K562 (cell line): ENCODE results near the gene ARNT2. TPM values are rescaled to one million over a fixed set of nuclear protein-coding genes. Genes with fewer than 3 reads are reported as not detected.

ENCODE experiments used
- ATAC-seq: fragments of 200-7000 bp; cut with Tn5 transposase; 3 replicates; pipeline ENCODE4 v1.9.1; 2020; ENCODE audit warnings: moderate library complexity
- BruUV-seq: library from RNA; stranded (reverse); fragments of 400-500 nt; replicated peaks from 2 replicates; lab custom pipeline; 2021; lab: Mats Ljungman, UMichigan
- CTCF ChIA-PET: fragments of 300-600 bp; formaldehyde crosslinking; extraction: SDS; loops from one replicate; lab custom pipeline; 2021; ENCODE audit warnings: low intra/inter-chr PET ratio; lab: Yijun Ruan, JAX
- POLR2A ChIA-PET: fragments of 300-600, 350-650 bp; sonication (Branson Sonifier 250); formaldehyde crosslinking; extraction: SDS; loops from one replicate; lab custom pipeline; 2021; ENCODE audit warnings: antibody characterized with exemption, inconsistent platforms; lab: Yijun Ruan, JAX
- DNase-seq, 4 experiments: peaks; one replicate each; pipeline versions ENCODE4 v3.0.0 to v3.0.0-alpha.2; 2011 to 2018; ENCODE audit warnings: low spot score in 3 of 4, mixed read lengths in 3 of 4; ENCODE audit errors: extremely low read depth in 1 of 4
- FAIRE-seq: peaks from 2 replicates; lab custom pipeline; 2011; peaks lifted over from hg19 to GRCh38; lab: Jason Lieb, UNC
- H2AFZ ChIP-seq: 2 replicates; pipeline ENCODE4 v1.6.0; 2011; ENCODE audit warnings: low read depth, low read length, control low read depth, inconsistent platforms
- H3K27ac ChIP-seq: fragments of 200-600 bp; 3 replicates; pipeline ENCODE4 v1.8.0; 2011; ENCODE audit warnings: low read depth, mild to moderate bottlenecking, control low read depth, inconsistent platforms, low read length, moderate library complexity, mixed read lengths; ENCODE audit errors: extremely low read depth
- H3K27me3 ChIP-seq, 2 experiments: fragments of 300-600 bp in 1 of 2; 2 replicates in 1 of 2; 3 replicates in 1 of 2; pipeline versions ENCODE4 v1.6.0 to v1.8.0; 2011; ENCODE audit warnings: inconsistent platforms in 2 of 2, low read length in 2 of 2, mild to moderate bottlenecking in 1 of 2, mixed read lengths in 1 of 2, moderate library complexity in 1 of 2; ENCODE audit not compliant: control insufficient read depth in 2 of 2, insufficient read depth in 2 of 2
- H3K36me3 ChIP-seq: fragments of 300-600 bp; 3 replicates; pipeline ENCODE4 v1.8.0; 2011; ENCODE audit warnings: mild to moderate bottlenecking, low read length, inconsistent platforms; ENCODE audit not compliant: control insufficient read depth, insufficient read depth
- H3K4me1 ChIP-seq, 2 experiments: fragments of 200-600 bp in 1 of 2; replicated peaks in 1 of 2; 2 replicates in 1 of 2; 3 replicates in 1 of 2; pipeline versions ENCODE4 v1.5.1 to v1.8.0; 2011; ENCODE audit warnings: inconsistent platforms in 2 of 2, low read length in 2 of 2, mild to moderate bottlenecking in 1 of 2, mixed read lengths in 1 of 2, moderate library complexity in 1 of 2; ENCODE audit not compliant: control insufficient read depth in 2 of 2, insufficient read depth in 2 of 2
- H3K4me2 ChIP-seq: 2 replicates; pipeline ENCODE4 v1.6.1; 2011; ENCODE audit warnings: low read length, control low read depth, inconsistent platforms, mixed read lengths; ENCODE audit not compliant: insufficient read depth
- H3K4me3 ChIP-seq: fragments of 200-600 bp; sonication (generic), shearing (Covaris generic); 2 replicates; pipeline ENCODE4 v1.5.1; 2016; ENCODE audit warnings: control low read depth, inconsistent platforms
- H3K79me2 ChIP-seq: fragments of 200-600 bp; 3 replicates; pipeline ENCODE4 v1.8.0; 2011; ENCODE audit warnings: low read length, inconsistent platforms; ENCODE audit not compliant: control insufficient read depth, insufficient read depth
- H3K9ac ChIP-seq, 2 experiments: 2 replicates each; pipeline versions ENCODE4 v1.6.0 to v1.6.1; 2011; ENCODE audit warnings: low read depth in 2 of 2, low read length in 2 of 2, control low read depth in 1 of 2, inconsistent platforms in 1 of 2, mild to moderate bottlenecking in 1 of 2, mixed read lengths in 1 of 2; ENCODE audit not compliant: insufficient read depth in 1 of 2
- H3K9me1 ChIP-seq: one replicate; pipeline ENCODE4 v1.6.0; 2011; ENCODE audit warnings: inconsistent platforms, mild to moderate bottlenecking, low read length, moderate library complexity; ENCODE audit not compliant: control insufficient read depth, insufficient read depth
- H3K9me3 ChIP-seq: replicated peaks from 2 replicates; pipeline ENCODE4 v1.5.1; 2011; ENCODE audit warnings: low read depth, low read length, inconsistent platforms; ENCODE audit not compliant: control insufficient read depth, insufficient read depth
- H4K20me1 ChIP-seq: replicated peaks from 2 replicates; pipeline ENCODE4 v1.6.1; 2011; ENCODE audit warnings: low read length, inconsistent platforms, mixed read lengths; ENCODE audit not compliant: control insufficient read depth, insufficient read depth
- E2F6 ChIP-seq, 2 experiments: IDR thresholded peaks; 2 replicates each; pipeline ENCODE4 v1.6.1; 2011; ENCODE audit warnings: borderline replicate concordance in 1 of 2, control low read depth in 1 of 2, low read depth in 1 of 2, low read length in 1 of 2, mild to moderate bottlenecking in 1 of 2, mixed read lengths in 1 of 2, moderate library complexity in 1 of 2; ENCODE audit not compliant: insufficient read depth in 1 of 2, insufficient read length in 1 of 2, poor library complexity in 1 of 2, severe bottlenecking in 1 of 2; ENCODE audit errors: extremely low read depth in 1 of 2
- EHMT2 ChIP-seq: fragments of 450-650 bp; IDR thresholded peaks from 2 replicates; pipeline ENCODE4 v1.6.1; 2018; ENCODE audit warnings: antibody characterized with exemption
- HDAC6 ChIP-seq: IDR thresholded peaks from 2 replicates; pipeline ENCODE4 v1.6.1; 2012; ENCODE audit warnings: low read depth, mild to moderate bottlenecking, control low read depth, inconsistent platforms, low read length, moderate library complexity
- MCM3 ChIP-seq: fragments of 450-650 bp; IDR thresholded peaks from 2 replicates; pipeline ENCODE4 v1.6.1; 2016
- SRSF3 ChIP-seq: fragments of 200-400 bp; formaldehyde crosslinking; IDR thresholded peaks from 2 replicates; pipeline ENCODE4 v1.6.1; 2016; ENCODE audit warnings: mild to moderate bottlenecking, low read length, moderate library complexity; ENCODE audit not compliant: insufficient read depth
- SUPT5H ChIP-seq: fragments of 450-650 bp; IDR thresholded peaks from 2 replicates; pipeline ENCODE4 v1.6.1; 2016
- TRIM28 ChIP-seq: fragments of 450-650 bp; IDR thresholded peaks from 2 replicates; pipeline ENCODE4 v1.6.1; 2017
- in situ Hi-C: fragments of 300-500 bp; cut with MboI; formaldehyde crosslinking; loops from 4 replicates; pipeline ENCODE4 v1.15.0; 2018; ENCODE audit warnings: inconsistent platforms, mixed read lengths
- intact Hi-C: fragments of 100-400 bp; cut with micrococcal nuclease; formaldehyde crosslinking; loops from 2 replicates; pipeline ENCODE4 v1.14.2; 2022
- polyA plus RNA-seq, 8 experiments: library from polyadenylated mRNA; depleted of rRNA in 4 of 8; stranded (reverse) in 5 of 8; unstranded in 3 of 8; fragments of >200 nt; fragmentation: Nextera tagmentation in 2 of 8; fragmentation: Illumina TruSeq in 1 of 8; extraction: Ambion mirVana in 2 of 8; extraction: Trizol in 1 of 8; gene quantifications; 2 replicates each; pipeline versions ENCODE4 v1.2.1 to v1.2.3, GENCODE V29; 2011 to 2014; ENCODE audit warnings: inconsistent platforms in 1 of 8, missing spikeins in 1 of 8
- total RNA-seq, 7 experiments: library from RNA; depleted of rRNA in 6 of 7; stranded (reverse); fragments of >200 nt in 6 of 7; fragmentation: Illumina TruSeq in 2 of 7; extraction: Trizol in 2 of 7; gene quantifications; 2 replicates each; pipeline versions ENCODE4 v1.2.1 to v1.2.3, GENCODE V29; 2011 to 2021; ENCODE audit warnings: low replicate concordance in 1 of 7
- TF ChIP-seq, protein P1 (sequence below): fragments of 450-650 bp; IDR thresholded peaks from 2 replicates; pipeline ENCODE4 v1.7.1; 2018; ENCODE audit warnings: mild to moderate bottlenecking, low read depth; ENCODE audit not compliant: partially characterized antibody
- TF ChIP-seq, protein P2 (sequence below): sonication (generic); formaldehyde crosslinking; IDR thresholded peaks from 2 replicates; pipeline ENCODE4 v1.4.0; 2020; ENCODE audit warnings: mild to moderate bottlenecking, missing genetic modification reagents
- TF ChIP-seq, protein P3 (sequence below): fragments of 450-650 bp; IDR thresholded peaks from 2 replicates; pipeline ENCODE4 v1.6.1; 2016; ENCODE audit warnings: low read depth, mild to moderate bottlenecking, moderate library complexity
- TF ChIP-seq, protein P4 (sequence below): fragments of 450-650 bp; IDR thresholded peaks from one replicate; pipeline ENCODE4 v1.6.1; 2018; ENCODE audit warnings: mild to moderate bottlenecking, moderate library complexity; ENCODE audit not compliant: partially characterized antibody

Gene ARNT2
- total and polyA plus RNA-seq, 9 of the 15 experiments (the other 6 are each of a cell fraction or from before 2014, with no cell fraction given), result 0.01 TPM; not detected in 8

DNA sequence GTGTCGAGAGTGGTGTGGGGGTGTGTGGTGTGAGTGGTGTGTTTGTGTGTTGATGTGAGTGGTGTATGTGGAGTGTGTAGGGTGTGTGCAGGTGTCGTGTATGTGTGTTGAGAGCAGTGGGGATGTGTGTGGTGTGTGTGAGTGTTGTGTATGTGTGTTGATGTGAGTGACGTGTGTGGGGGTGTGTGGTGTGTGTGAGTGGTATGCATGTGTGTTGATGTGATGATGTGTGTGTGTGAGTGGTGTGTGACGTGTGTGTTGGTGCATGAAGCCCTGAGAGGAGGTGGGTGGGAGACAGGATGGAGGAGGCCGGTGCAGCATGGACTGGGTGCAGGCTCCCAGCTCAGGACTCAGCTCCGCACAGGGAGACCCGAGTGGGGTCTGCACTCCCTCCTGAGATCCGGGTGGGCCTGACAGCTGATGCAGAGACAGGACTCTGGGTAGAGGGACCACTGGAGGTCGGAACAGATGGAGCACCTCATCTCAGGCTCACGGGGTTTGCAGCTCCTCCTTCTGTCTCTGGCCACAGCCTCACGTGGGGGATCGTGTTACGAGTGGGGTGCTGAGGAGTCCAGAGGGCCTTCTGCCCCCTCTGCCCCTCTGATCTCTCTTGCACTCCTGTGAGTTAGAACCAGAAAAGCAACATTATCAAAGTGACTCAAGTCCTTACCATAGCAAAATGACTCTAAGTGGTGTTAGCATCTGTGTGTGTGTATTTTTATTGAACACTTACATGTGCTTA lies 41.3 kb downstream of the ARNT2 start (continued):
- TF ChIP-seq, protein P1, sequence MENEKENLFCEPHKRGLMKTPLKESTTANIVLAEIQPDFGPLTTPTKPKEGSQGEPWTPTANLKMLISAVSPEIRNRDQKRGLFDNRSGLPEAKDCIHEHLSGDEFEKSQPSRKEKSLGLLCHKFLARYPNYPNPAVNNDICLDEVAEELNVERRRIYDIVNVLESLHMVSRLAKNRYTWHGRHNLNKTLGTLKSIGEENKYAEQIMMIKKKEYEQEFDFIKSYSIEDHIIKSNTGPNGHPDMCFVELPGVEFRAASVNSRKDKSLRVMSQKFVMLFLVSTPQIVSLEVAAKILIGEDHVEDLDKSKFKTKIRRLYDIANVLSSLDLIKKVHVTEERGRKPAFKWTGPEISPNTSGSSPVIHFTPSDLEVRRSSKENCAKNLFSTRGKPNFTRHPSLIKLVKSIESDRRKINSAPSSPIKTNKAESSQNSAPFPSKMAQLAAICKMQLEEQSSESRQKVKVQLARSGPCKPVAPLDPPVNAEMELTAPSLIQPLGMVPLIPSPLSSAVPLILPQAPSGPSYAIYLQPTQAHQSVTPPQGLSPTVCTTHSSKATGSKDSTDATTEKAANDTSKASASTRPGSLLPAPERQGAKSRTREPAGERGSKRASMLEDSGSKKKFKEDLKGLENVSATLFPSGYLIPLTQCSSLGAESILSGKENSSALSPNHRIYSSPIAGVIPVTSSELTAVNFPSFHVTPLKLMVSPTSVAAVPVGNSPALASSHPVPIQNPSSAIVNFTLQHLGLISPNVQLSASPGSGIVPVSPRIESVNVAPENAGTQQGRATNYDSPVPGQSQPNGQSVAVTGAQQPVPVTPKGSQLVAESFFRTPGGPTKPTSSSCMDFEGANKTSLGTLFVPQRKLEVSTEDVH, result no peak
- TF ChIP-seq EHMT2, result no peak
- TF ChIP-seq SUPT5H, result no peak
- TF ChIP-seq HDAC6, result no peak
- no peak for TF ChIP-seq TRIM28
- no peak for TF ChIP-seq SRSF3

GRCh38 chr15:80447077-80447476 lies 42.9 kb downstream of the ARNT2 start:
- H3K79me2 ChIP-seq, result no peaks in the 10 kb centered on the region
- no peak overlapping the region for H3K4me3 ChIP-seq
- BruUV-seq, result no TSS peak
- no peak for FAIRE-seq
- H4K20me1 ChIP-seq, result no peaks in the 10 kb centered on the region
- ChIA-PET POLR2A (no interaction called here), CTCF (no interaction called here)
- H3K9me1 ChIP-seq, result no peaks in the 10 kb centered on the region
- H3K9ac ChIP-seq, result no peak overlapping the region
- no peaks in the 10 kb centered on the region for H3K9me3 ChIP-seq
- H3K27me3 ChIP-seq, result peaks cover 4 to 30% of the 10 kb centered on the region in 2 experiments; a peak in 3 of 5 replicates
- TF ChIP-seq MCM3 (no peak), E2F6 (IDR thresholded peaks at IDR 0.05; ENCODE audit: borderline replicate concordance in 1 of 2, extremely low read depth in 1 of 2, insufficient read depth in 1 of 2, insufficient read length in 1 of 2, low read depth in 1 of 2, low read length in 1 of 2, poor library complexity in 1 of 2, severe bottlenecking in 1 of 2) (no peak)
- TF ChIP-seq, protein P2, sequence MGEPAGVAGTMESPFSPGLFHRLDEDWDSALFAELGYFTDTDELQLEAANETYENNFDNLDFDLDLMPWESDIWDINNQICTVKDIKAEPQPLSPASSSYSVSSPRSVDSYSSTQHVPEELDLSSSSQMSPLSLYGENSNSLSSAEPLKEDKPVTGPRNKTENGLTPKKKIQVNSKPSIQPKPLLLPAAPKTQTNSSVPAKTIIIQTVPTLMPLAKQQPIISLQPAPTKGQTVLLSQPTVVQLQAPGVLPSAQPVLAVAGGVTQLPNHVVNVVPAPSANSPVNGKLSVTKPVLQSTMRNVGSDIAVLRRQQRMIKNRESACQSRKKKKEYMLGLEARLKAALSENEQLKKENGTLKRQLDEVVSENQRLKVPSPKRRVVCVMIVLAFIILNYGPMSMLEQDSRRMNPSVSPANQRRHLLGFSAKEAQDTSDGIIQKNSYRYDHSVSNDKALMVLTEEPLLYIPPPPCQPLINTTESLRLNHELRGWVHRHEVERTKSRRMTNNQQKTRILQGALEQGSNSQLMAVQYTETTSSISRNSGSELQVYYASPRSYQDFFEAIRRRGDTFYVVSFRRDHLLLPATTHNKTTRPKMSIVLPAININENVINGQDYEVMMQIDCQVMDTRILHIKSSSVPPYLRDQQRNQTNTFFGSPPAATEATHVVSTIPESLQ (CRISPR knock-in tag), result no peak
- TF ChIP-seq, protein P3, sequence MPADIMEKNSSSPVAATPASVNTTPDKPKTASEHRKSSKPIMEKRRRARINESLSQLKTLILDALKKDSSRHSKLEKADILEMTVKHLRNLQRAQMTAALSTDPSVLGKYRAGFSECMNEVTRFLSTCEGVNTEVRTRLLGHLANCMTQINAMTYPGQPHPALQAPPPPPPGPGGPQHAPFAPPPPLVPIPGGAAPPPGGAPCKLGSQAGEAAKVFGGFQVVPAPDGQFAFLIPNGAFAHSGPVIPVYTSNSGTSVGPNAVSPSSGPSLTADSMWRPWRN, result no peak
- TF ChIP-seq, protein P4, sequence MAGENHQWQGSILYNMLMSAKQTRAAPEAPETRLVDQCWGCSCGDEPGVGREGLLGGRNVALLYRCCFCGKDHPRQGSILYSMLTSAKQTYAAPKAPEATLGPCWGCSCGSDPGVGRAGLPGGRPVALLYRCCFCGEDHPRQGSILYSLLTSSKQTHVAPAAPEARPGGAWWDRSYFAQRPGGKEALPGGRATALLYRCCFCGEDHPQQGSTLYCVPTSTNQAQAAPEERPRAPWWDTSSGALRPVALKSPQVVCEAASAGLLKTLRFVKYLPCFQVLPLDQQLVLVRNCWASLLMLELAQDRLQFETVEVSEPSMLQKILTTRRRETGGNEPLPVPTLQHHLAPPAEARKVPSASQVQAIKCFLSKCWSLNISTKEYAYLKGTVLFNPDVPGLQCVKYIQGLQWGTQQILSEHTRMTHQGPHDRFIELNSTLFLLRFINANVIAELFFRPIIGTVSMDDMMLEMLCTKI, result no peak
- ATAC-seq, result no peak
- H3K36me3 ChIP-seq, result no peaks in the 10 kb centered on the region
- H3K27ac ChIP-seq, result no peak overlapping the region
- in situ Hi-C loops, result no loop called here
- H2AFZ ChIP-seq, result no peak overlapping the region
- no peaks in the 10 kb centered on the region for H3K4me1 ChIP-seq
- intact Hi-C loops, result no loop called here
- DNase-seq, result no peak
- H3K4me2 ChIP-seq, result no peak overlapping the region
